Raji (cell line): ENCODE data around the gene TSHZ1.

ENCODE experiments used
- POLR2A ChIP-seq: IDR thresholded peaks from 2 replicates; pipeline ENCODE4 v1.6.1; 2011; ENCODE audit warnings: low read depth, low read length, control low read depth; ENCODE audit not compliant: insufficient read depth

Gene TSHZ1

GRCh38 chr18:75280427-75281280, 70.1 kb downstream of the TSHZ1 start:
- no peak for TF ChIP-seq POLR2A

- no peak for TF ChIP-seq POLR2A
Measured at GRCh38 chr18:75282746-75283145, 72.1 kb downstream of the TSHZ1 start.

- no peak for TF ChIP-seq POLR2A
Measured at GRCh38 chr18:75283731-75284130, 73.1 kb downstream of the TSHZ1 start.

GRCh38 chr18:75284566-75284965, 74.0 kb downstream of the TSHZ1 start:
- TF ChIP-seq POLR2A = no peak

GRCh38 chr18:75285876-75286275, 75.3 kb downstream of the TSHZ1 start:
- TF ChIP-seq POLR2A = no peak

GRCh38 chr18:75287006-75287405, 76.4 kb downstream of the TSHZ1 start:
- TF ChIP-seq POLR2A = no peak

- TF ChIP-seq POLR2A = no peak
Measured at GRCh38 chr18:75287700-75288099, 77.1 kb downstream of the TSHZ1 start.

GRCh38 chr18:75289761-75290160, 79.2 kb downstream of the TSHZ1 start:
- no peak for TF ChIP-seq POLR2A

- TF ChIP-seq POLR2A = no peak
Measured at GRCh38 chr18:75290737-75291358, 80.3 kb downstream of the TSHZ1 start.

- TF ChIP-seq POLR2A = no peak
Measured at GRCh38 chr18:75291460-75291859, 80.9 kb downstream of the TSHZ1 start.

GRCh38 chr18:75293591-75293990, 83.0 kb downstream of the TSHZ1 start:
- no peak for TF ChIP-seq POLR2A

- no peak for TF ChIP-seq POLR2A
Measured at GRCh38 chr18:75297731-75298130, 87.1 kb downstream of the TSHZ1 start.

GRCh38 chr18:75304678-75305557, 94.3 kb downstream of the TSHZ1 start:
- TF ChIP-seq POLR2A = no peak

- TF ChIP-seq POLR2A = no peak
Measured at GRCh38 chr18:75305984-75306383, 95.4 kb downstream of the TSHZ1 start.

- TF ChIP-seq POLR2A = no peak
Measured at GRCh38 chr18:75307530-75307929, 96.9 kb downstream of the TSHZ1 start.

- TF ChIP-seq POLR2A = no peak
Measured at GRCh38 chr18:75309564-75309963, 99.0 kb downstream of the TSHZ1 start.

- TF ChIP-seq POLR2A = no peak
Measured at GRCh38 chr18:75314117-75314516, 103.5 kb downstream of the TSHZ1 start.
